ENCODE results near the gene DDX54.

Gene DDX54

DNA sequence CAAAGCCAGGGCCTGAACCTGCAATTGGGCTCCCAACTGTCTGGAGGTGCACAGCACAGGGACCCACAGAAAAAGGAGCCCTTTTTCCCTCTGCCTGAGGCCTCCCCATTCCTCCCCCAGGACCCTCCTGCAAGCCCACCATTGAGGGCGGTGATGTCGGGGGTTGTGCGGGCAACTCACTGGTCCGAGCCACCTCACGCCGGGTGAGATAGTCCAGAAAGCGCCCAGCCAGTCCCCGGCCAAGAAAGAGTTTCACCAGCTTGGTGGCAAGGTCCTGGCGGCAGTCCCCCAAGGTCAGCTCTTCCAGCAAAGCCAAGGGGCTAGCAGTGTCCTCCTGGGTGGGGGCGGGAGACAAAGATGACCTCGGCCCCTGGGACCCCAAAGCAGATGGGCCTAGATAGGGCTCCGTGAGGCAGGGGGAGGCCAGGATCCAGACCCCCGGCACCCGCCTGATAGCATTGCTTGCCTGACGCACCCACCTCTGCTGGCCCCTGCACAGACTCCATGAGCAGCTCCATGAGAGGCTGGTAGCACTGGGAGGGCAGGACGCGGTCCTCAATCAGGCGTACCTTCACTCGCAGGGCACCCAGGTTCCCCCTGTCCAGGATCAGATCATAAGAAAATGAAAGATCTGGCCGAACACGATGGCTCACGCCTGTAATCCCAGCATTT, 69.7 kb downstream of the DDX54 start:
- DNase-seq = no peak

DNA sequence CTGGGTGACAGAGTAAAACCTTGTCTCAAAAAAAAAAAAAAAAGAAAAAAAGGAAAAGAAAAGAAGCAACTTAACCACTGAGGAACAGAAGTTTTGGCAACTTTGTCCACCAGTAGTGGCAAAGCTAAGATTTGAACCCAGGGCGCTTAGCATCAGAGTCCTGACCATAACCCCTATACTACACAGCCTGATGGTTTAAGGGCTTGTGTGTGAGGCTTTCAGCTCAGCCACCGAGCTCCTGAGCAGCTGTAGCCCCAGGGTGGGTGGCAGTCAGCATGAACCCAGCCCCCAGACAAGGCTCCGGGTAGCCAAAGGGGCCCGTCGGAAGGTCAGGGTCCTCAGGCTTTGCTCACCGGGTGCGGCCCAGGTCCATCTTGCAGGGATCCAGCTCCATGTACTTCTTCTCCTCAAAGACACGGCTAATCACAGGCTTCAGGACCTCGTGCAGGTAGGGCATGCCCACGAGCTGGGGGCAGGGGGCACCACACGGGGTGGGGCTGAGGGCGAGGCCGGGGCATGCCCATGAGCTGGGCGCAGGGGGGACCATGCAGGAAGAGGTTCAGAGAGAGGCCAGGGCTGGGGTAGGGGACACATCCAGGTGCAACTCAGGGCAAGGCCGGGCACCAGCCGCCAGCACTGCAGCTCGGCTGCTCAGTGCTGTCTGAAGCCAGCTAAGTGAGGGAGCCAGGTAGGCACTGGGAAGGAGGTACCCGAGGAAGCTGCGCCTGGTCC, 70.7 kb downstream of the DDX54 start:
- no peak for DNase-seq

DNA sequence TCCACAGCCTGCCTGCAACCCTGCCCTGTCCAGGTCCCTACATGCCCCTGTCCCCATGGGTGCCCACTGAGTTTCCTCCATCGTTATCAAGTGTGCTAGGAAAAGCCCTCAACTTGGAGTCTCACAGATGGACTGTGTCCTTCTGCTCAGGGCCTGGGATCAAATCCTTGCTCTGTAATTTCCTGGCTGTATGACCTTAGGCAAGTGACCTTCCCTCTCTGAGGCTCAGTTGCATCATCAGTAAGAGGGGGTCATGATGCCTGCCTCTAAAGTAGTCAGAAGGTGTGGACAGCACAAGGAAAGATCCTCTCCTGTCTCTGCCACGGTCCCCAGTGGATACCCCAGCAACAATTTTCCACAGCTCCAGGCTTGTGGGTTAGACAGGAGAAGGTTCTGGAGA, 71.9 kb downstream of the DDX54 start:
- DNase-seq = no peak

DNA sequence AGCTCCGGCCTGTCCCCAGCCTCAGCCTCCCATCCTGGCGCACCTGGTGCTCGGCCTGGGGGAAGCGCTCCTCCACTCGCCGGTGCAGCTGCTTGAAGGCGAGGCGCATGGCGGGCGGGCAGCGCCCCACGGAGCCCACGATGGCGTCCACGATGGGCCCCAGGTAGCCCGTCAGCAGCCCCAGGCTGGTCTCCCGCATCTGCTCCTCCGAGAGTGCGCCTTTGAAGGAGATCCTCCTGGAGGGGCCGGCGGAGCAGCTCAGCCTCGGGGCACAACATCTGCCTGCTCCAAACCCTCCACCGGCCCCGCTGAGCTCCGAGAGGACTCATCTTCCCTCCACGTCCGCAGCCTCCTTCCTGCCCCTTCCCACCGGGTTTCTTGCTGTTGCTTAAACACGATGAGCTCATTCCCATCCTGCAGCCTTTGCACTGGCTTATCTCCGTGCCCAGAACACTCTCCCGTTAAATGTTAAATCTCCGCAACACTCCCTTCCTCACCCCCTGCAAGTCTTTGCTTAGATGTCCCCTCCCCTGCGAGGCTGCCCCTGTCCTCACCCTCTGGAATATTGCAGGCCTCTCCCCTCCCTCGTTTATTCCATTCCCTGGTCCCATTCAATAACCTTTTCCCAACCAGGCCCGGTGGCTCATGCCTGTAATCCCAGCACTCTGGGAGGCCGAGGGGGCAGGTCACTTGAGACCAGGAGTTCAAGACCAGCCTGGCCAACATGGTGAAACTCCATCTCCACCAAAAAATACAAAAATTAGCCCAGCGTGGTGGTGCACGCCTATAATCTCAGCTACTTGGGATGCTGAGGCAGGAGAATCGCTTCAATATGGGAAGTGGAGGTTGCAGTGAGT, 73.0 kb downstream of the DDX54 start:
- DNase-seq = no peak

DNA sequence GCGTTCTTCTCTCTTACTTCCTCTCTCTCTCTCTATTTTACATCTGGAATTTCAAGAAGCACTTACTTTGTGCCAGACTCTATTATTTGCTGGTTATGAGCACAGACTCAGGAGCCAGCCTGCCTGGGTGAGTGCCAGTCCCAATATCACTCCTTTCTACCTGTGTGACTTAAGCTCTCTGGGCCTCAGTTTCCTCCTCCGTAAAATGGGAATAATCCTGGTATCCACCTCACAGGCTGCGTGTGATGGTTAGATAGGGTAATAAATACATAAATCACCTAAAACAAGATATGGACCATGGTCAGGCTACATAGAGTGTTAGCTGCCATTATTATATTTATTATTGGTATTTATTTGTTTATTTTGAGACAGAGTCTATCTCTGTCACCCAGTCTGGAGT, 74.0 kb downstream of the DDX54 start:
- no peak for DNase-seq

DNA sequence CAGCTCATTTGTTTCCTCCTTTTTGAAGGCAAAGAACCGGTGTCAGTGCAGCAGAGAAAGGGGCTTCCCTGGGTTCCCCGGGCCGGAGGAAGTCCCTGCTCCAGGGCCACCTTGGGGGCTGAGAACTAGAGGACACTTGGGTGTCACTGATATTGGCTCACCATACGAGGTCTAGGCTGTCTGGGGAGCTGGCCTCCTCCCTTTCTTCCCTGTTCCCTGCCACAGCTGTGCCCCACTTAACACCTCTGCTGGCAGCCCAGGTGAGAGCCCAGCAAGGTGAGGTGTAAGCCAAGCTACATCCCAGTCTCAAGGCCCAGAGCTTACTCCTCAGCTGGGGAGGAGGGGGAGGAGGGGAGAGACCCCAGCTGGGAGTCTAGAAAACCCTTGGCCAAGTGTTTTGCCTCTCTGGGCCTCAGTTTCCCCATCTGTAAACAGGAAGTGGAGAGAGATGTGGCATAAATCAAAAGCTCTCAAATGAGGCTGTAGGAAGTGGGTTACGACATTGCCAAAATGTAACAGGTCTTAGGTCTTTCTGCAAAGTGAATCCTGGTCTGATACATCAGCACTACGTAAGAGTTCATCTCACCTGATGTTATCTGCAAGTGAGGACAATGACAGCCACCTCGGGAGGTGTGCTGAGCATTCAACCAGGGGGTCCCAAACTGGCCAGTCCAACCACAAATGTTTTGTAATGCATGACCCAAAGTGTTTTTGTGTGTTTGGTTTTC, 75.2 kb downstream of the DDX54 start:
- no peak for DNase-seq

DNA sequence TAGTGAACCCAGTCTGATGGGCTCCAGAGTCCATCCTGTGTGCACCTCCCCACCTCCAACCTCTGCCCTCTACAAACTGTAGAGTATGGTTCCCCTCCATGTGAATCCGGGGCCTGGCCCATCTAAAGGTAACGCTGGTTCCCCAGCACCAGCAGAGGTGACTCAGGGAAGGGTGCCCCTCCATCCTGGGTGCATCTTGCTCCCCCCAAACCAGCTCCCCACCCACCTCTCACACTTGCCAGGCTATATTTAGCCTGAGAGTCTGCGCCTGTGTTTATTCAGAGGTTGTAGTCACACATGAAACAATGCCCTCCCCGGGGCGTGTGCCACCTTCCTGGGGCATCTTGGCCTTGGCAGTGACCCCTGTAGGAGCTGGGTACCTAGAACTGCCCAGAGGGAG, 75.9 kb downstream of the DDX54 start:
- no peak for DNase-seq

DNA sequence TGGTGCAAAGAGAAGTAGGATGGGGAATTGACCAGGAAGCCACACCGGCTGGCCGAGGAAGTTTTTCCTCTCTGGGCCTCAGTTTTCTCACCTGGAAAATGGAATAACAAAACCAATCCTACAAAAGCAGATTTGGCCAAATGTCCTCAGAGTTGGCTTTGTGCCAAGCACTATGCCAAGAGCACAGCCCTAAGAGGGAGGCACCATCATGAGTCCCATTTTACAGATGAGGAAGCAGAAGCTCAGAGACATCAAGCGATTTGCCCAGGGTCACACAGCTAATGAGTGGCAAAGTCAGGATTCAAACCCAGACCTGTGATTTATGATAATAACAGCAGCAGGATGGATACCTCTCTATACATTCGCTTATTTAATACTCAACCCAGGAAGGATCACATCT, 77.0 kb downstream of the DDX54 start:
- no peak for DNase-seq

Data from NCI-H1436 (cell line).